Panc1 (cell line): Measurements from ENCODE around the gene ADGRL1. TPM values are rescaled to one million over a fixed set of nuclear protein-coding genes. Genes with fewer than 3 reads are reported as not detected.

ENCODE experiments used
- ATAC-seq: fragments of 200-7000 bp; cut with Tn5 transposase; 2 replicates; pipeline ENCODE4 v1.9.1; 2020; ENCODE audit warnings: mild to moderate bottlenecking, moderate library complexity
- BruUV-seq: library from RNA; stranded (reverse); fragments of 400-500 nt; replicated peaks from 2 replicates; lab custom pipeline; 2021; lab: Mats Ljungman, UMichigan
- CTCF ChIA-PET: fragments of 300-600 bp; sonication (Branson Sonifier 250); formaldehyde crosslinking; loops from one replicate; lab custom pipeline; 2022; ENCODE audit warnings: antibody characterized with exemption; lab: Charles Lee
- POLR2A ChIA-PET: fragments of 300-600 bp; sonication (Branson Sonifier 250); formaldehyde crosslinking; loops from one replicate; lab custom pipeline; 2022; ENCODE audit warnings: antibody characterized with exemption; lab: Charles Lee
- DNase-seq: peaks from one replicate; pipeline ENCODE4 v3.0.0-alpha.2; 2010; ENCODE audit warnings: low read depth, low spot score
- H3K27ac ChIP-seq: 2 replicates; pipeline ENCODE4 v1.5.1; 2011; ENCODE audit warnings: mild to moderate bottlenecking, low read length, inconsistent platforms
- H3K27me3 ChIP-seq: fragments of 200-500 bp; sonication (Bioruptor generic); 2 replicates; pipeline ENCODE4 v1.6.0; 2014; ENCODE audit warnings: low read length, inconsistent platforms; ENCODE audit not compliant: control insufficient read depth, insufficient read depth
- H3K36me3 ChIP-seq: fragments of 200-500 bp; sonication (Bioruptor generic); 2 replicates; pipeline ENCODE4 v1.5.1; 2014; ENCODE audit warnings: inconsistent platforms, mild to moderate bottlenecking, low read length, moderate library complexity; ENCODE audit not compliant: control insufficient read depth, insufficient read depth
- H3K4me1 ChIP-seq: 2 replicates; pipeline ENCODE4 v1.5.1; 2011; ENCODE audit warnings: inconsistent platforms, mild to moderate bottlenecking, low read length, moderate library complexity; ENCODE audit not compliant: control insufficient read depth, insufficient read depth
- H3K4me3 ChIP-seq, 2 experiments: 2 replicates each; pipeline ENCODE4 v1.5.1; 2011 to 2012; ENCODE audit warnings: low read depth in 2 of 2, low read length in 2 of 2, mild to moderate bottlenecking in 2 of 2, inconsistent platforms in 1 of 2, moderate library complexity in 1 of 2
- H3K9me3 ChIP-seq: fragments of 200-500 bp; sonication (Bioruptor generic); 2 replicates; pipeline ENCODE4 v1.5.1; 2014; ENCODE audit warnings: low read depth, mild to moderate bottlenecking, inconsistent platforms, low read length, moderate library complexity; ENCODE audit not compliant: control insufficient read depth, insufficient read depth
- POLR2AphosphoS5 ChIP-seq: IDR thresholded peaks from 2 replicates; pipeline ENCODE4 v1.6.1; 2012; ENCODE audit warnings: mild to moderate bottlenecking, low read depth, low read length, moderate library complexity
- SIN3A ChIP-seq: IDR thresholded peaks from 2 replicates; pipeline ENCODE4 v1.6.1; 2012; ENCODE audit warnings: low read depth, mild to moderate bottlenecking, low read length, moderate library complexity, borderline replicate concordance; ENCODE audit not compliant: insufficient read depth
- TCF7L2 ChIP-seq: IDR thresholded peaks from 2 replicates; pipeline ENCODE4 v1.6.1; 2011; ENCODE audit warnings: mild to moderate bottlenecking, low read depth, low read length, inconsistent platforms
- in situ Hi-C: cut with HindIII; loops from 2 replicates; pipeline ENCODE4 v1.10.0; 2016; ENCODE audit warnings: low sequenced_read_pairs, low pct_unique_long_range_greater_than_20kb
- intact Hi-C: fragments of 100-400 bp; cut with micrococcal nuclease; formaldehyde crosslinking; loops from one replicate; pipeline ENCODE4 v1.10.0; 2022; ENCODE audit not compliant: unreplicated experiment
- total RNA-seq: library from RNA; stranded (reverse); gene quantifications from one replicate; pipeline ENCODE4 v1.2.1, GENCODE V29; 2021; ENCODE audit not compliant: unreplicated experiment
- TF ChIP-seq, protein P1 (sequence below), 2 experiments: IDR thresholded peaks; 2 replicates each; pipeline ENCODE4 v1.6.1; 2011 to 2012; ENCODE audit warnings: low read depth in 2 of 2, control low read depth in 1 of 2, low read length in 1 of 2, mild to moderate bottlenecking in 1 of 2, moderate library complexity in 1 of 2; ENCODE audit not compliant: insufficient read depth in 1 of 2
- TF ChIP-seq, protein P2 (sequence below): fragments of 450-650 bp; IDR thresholded peaks from 2 replicates; pipeline ENCODE4 v1.5.1; 2017; ENCODE audit warnings: mild to moderate bottlenecking

Gene ADGRL1
- total RNA-seq, 1 experiment from 2014 or later = 37.7 TPM

- ChIA-PET POLR2A (no interaction called here), CTCF (interaction anchor here (0.8 kb wide), 1 partner anchor 30 kb away, joined by 12 read pairs; no protein-coding TSS in a partner anchor)
- TF ChIP-seq, protein P1, sequence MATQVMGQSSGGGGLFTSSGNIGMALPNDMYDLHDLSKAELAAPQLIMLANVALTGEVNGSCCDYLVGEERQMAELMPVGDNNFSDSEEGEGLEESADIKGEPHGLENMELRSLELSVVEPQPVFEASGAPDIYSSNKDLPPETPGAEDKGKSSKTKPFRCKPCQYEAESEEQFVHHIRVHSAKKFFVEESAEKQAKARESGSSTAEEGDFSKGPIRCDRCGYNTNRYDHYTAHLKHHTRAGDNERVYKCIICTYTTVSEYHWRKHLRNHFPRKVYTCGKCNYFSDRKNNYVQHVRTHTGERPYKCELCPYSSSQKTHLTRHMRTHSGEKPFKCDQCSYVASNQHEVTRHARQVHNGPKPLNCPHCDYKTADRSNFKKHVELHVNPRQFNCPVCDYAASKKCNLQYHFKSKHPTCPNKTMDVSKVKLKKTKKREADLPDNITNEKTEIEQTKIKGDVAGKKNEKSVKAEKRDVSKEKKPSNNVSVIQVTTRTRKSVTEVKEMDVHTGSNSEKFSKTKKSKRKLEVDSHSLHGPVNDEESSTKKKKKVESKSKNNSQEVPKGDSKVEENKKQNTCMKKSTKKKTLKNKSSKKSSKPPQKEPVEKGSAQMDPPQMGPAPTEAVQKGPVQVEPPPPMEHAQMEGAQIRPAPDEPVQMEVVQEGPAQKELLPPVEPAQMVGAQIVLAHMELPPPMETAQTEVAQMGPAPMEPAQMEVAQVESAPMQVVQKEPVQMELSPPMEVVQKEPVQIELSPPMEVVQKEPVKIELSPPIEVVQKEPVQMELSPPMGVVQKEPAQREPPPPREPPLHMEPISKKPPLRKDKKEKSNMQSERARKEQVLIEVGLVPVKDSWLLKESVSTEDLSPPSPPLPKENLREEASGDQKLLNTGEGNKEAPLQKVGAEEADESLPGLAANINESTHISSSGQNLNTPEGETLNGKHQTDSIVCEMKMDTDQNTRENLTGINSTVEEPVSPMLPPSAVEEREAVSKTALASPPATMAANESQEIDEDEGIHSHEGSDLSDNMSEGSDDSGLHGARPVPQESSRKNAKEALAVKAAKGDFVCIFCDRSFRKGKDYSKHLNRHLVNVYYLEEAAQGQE (IDR thresholded peaks at IDR 0.05; ENCODE audit: insufficient read depth in 1 of 2, low read depth in 2 of 2, low read length in 1 of 2) = no peak
- TF ChIP-seq POLR2AphosphoS5 (peak; percentile 25; the same call in 1 of the 2 replicates), SIN3A (0 out of 2 replicates have a peak, but pooled peaks have one; percentile 47)
- TF ChIP-seq, protein P2, sequence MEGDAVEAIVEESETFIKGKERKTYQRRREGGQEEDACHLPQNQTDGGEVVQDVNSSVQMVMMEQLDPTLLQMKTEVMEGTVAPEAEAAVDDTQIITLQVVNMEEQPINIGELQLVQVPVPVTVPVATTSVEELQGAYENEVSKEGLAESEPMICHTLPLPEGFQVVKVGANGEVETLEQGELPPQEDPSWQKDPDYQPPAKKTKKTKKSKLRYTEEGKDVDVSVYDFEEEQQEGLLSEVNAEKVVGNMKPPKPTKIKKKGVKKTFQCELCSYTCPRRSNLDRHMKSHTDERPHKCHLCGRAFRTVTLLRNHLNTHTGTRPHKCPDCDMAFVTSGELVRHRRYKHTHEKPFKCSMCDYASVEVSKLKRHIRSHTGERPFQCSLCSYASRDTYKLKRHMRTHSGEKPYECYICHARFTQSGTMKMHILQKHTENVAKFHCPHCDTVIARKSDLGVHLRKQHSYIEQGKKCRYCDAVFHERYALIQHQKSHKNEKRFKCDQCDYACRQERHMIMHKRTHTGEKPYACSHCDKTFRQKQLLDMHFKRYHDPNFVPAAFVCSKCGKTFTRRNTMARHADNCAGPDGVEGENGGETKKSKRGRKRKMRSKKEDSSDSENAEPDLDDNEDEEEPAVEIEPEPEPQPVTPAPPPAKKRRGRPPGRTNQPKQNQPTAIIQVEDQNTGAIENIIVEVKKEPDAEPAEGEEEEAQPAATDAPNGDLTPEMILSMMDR = no peak
- Histone ChIP-seq H3K9me3 (no peaks in the 10 kb centered on the region), H3K27me3 (no peaks in the 10 kb centered on the region), H3K4me1 (peaks cover 30% of the 10 kb centered on the region), H3K4me3 (peak overlapping the region; percentile 38 to 56), H3K27ac (peak overlapping the region; percentile 92), H3K36me3 (no peaks in the 10 kb centered on the region)
- ATAC-seq = no peak; the same call in 1 of the 2 replicates
- in situ Hi-C loops (no loop called here), intact Hi-C loops (no loop called here)
- BruUV-seq = no TSS peak
- no peak for DNase-seq
Measured at GRCh38 chr19:14118165-14119051, 87.6 kb downstream of the ADGRL1 start.

- TF ChIP-seq, protein P1 (IDR thresholded peaks at IDR 0.05; ENCODE audit: insufficient read depth in 1 of 2, low read depth in 2 of 2, low read length in 1 of 2) = no peak
- TF ChIP-seq POLR2AphosphoS5 (no peak), SIN3A (no peak), TCF7L2 (no peak)
- TF ChIP-seq, protein P2 = no peak
Measured at GRCh38 chr19:14117668-14118164, 88.3 kb downstream of the ADGRL1 start, which contains the start of gene PRKACA. Gene PRKACA, minus strand, starts transcription at chr19:14117762. Its CDS starts 215 bp downstream, at chr19:14117547.

More at GRCh38 chr19:14117668-14118164, 88.3 kb downstream of the ADGRL1 start, which contains the start of gene PRKACA:
- in situ Hi-C loops (no loop called here), intact Hi-C loops (no loop called here)
- Histone ChIP-seq H3K27ac (peak within 1 kb of the TSS; percentile 92), H3K27me3 (no peaks in the 10 kb centered on the region), H3K4me3 (peak within 1 kb of the TSS; percentile 62 to 65), H3K9me3 (no peaks in the 10 kb centered on the region), H3K36me3 (no peaks in the 10 kb centered on the region), H3K4me1 (peaks cover 37% of the 10 kb centered on the region)
- DNase-seq (peak; percentile 73), ATAC-seq (peak; percentile 95)
- no TSS peak for BruUV-seq
- ChIA-PET CTCF (interaction anchor here (0.6 to 0.8 kb wide), 2 partner anchors 30 to 171 kb away, joined by 5 to 12 read pairs; no protein-coding TSS in a partner anchor), POLR2A (interaction anchor here (0.6 kb wide), 1 partner anchor 18 kb away, joined by 7 read pairs; no protein-coding TSS in a partner anchor)
